OCI-LY7 (cell line): ENCODE measurements around the gene TPCN1. TPM values are rescaled to one million over a fixed set of nuclear protein-coding genes. Genes with fewer than 3 reads are reported as not detected.
A peak's percentile ranks its signal among the peaks of the same experiment; 100 is the strongest.

Experiments used
- BruUV-seq: library from RNA; stranded (reverse); fragments of 400-500 nt; replicated peaks from 2 replicates; lab custom pipeline; 2021; lab: Mats Ljungman, UMichigan
- CTCF ChIA-PET: fragments of 300-600 bp; sonication (Branson Sonifier 250); formaldehyde crosslinking; loops from one replicate; lab custom pipeline; 2022; ENCODE audit warnings: antibody characterized with exemption; ENCODE audit not compliant: unreplicated experiment; lab: Charles Lee
- POLR2A ChIA-PET: fragments of 300-600 bp; sonication (Branson Sonifier 250); formaldehyde crosslinking; loops from one replicate; lab custom pipeline; 2022; ENCODE audit warnings: antibody characterized with exemption; lab: Charles Lee
- DNase-seq: peaks from one replicate; pipeline ENCODE4 v3.0.0-alpha.2; 2015; ENCODE audit warnings: low spot score
- H2AFZ ChIP-seq: fragments of 200-600 bp; sonication (generic), shearing (Covaris generic); 2 replicates; pipeline ENCODE4 v1.6.1; 2014; ENCODE audit warnings: mild to moderate bottlenecking, antibody characterized with exemption, low read length, moderate library complexity
- H3K27ac ChIP-seq: fragments of 200-600 bp; sonication (generic); 2 replicates; pipeline ENCODE4 v1.5.1; 2014; ENCODE audit warnings: mixed run types, low read depth, mild to moderate bottlenecking, moderate library complexity, low read length, inconsistent platforms; ENCODE audit not compliant: poor library complexity, severe bottlenecking
- H3K36me3 ChIP-seq: fragments of 200-600 bp; sonication (generic); 2 replicates; pipeline ENCODE4 v1.6.1; 2014; ENCODE audit warnings: mild to moderate bottlenecking, antibody characterized with exemption, low read length, moderate library complexity, mixed read lengths; ENCODE audit not compliant: insufficient read depth
- H3K4me1 ChIP-seq: fragments of 200-600 bp; sonication (generic); 2 replicates; pipeline ENCODE4 v1.5.1; 2014; ENCODE audit warnings: mild to moderate bottlenecking, low read length; ENCODE audit not compliant: insufficient read depth, poor library complexity, severe bottlenecking
- H3K4me2 ChIP-seq: fragments of 200-600 bp; sonication (generic); 2 replicates; pipeline ENCODE4 v1.6.1; 2014; ENCODE audit warnings: mild to moderate bottlenecking, low read length
- H3K4me3 ChIP-seq: fragments of 200-600 bp; sonication (generic); 2 replicates; pipeline ENCODE4 v1.5.1; 2014; ENCODE audit warnings: mild to moderate bottlenecking, low read depth, low read length; ENCODE audit not compliant: poor library complexity, severe bottlenecking
- H3K79me2 ChIP-seq: fragments of 200-600 bp; sonication (generic); 2 replicates; pipeline ENCODE4 v1.6.1; 2016; ENCODE audit warnings: low read depth, mild to moderate bottlenecking, low read length, moderate library complexity, mixed read lengths; ENCODE audit not compliant: insufficient read depth
- H3K9me2 ChIP-seq: fragments of 200-600 bp; sonication (generic); 2 replicates; pipeline ENCODE4 v1.6.1; 2016; ENCODE audit warnings: mild to moderate bottlenecking, low read length, mixed read lengths; ENCODE audit not compliant: insufficient read depth
- H3K9me3 ChIP-seq: fragments of 200-600 bp; sonication (generic); 2 replicates; pipeline ENCODE4 v1.6.1; 2014; ENCODE audit warnings: mild to moderate bottlenecking, mixed run types, low read length, mixed read lengths
- H4K20me1 ChIP-seq: fragments of 200-600 bp; sonication (generic); 2 replicates; pipeline ENCODE4 v1.6.1; 2014; ENCODE audit warnings: mild to moderate bottlenecking, antibody characterized with exemption, low read length, moderate library complexity, mixed read lengths; ENCODE audit not compliant: insufficient read depth
- EZH2phosphoT487 ChIP-seq: fragments of 200-600 bp; sonication (generic); IDR thresholded peaks from 2 replicates; pipeline ENCODE4 v1.6.1; 2018; ENCODE audit warnings: low read depth, borderline replicate concordance, mild to moderate bottlenecking, mixed run types, antibody characterized with exemption, low read length, moderate library complexity, mixed read lengths
- intact Hi-C: fragments of 100-400 bp; cut with micrococcal nuclease; formaldehyde crosslinking; loops from one replicate; pipeline ENCODE4 v1.10.0; 2022; ENCODE audit not compliant: unreplicated experiment
- total RNA-seq, 2 experiments: library from RNA; depleted of rRNA in 1 of 2; stranded (reverse); fragments of >200 nt in 1 of 2; shearing (Covaris generic) in 1 of 2; gene quantifications; 2 replicates each; pipeline ENCODE4 v1.2.3, GENCODE V29; 2014 to 2022
- TF ChIP-seq, protein P1 (sequence below): fragments of 200-600 bp; sonication (generic); conservative IDR thresholded peaks from 2 replicates; pipeline ENCODE4 v1.5.1; 2014; ENCODE audit warnings: mild to moderate bottlenecking, antibody characterized with exemption, low read length, moderate library complexity, mixed read lengths

TPCN1 gene
- total RNA-seq, 2 experiments from 2014 or later: 96.0 to 160 TPM

DNA sequence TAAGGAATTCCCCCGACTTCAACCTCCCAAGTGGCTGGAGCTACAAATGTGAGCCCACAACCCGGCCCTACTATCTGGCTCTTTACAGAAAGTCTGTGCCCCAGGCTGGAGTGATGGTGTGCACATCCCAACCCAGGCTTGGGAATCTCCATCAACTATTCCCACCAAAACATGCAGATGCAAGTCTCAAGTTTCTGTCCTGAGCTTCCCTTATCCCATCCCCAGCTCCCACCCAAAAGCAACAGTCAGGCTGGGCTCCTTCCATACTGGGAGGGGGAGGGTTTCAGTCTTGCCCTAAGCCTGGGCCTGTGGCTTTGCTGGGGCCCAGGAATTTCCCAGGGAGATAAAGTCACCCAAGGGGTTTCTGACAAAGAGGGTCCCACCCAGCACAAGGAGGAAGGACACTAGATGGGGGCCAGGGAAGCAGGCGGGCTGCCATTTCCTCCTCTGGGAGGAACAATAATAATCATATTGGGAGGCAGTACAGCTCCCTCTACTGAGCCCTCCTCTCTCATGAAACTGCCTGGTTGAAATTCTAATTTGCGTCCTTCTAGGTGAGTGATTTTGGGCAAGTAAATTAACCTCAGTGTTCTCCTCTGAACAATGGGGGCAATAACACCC, 105.6 kb downstream of the TPCN1 start:
- no peak for DNase-seq
- H3K36me3 ChIP-seq: peaks cover 89% of the 10 kb centered on the region

DNA sequence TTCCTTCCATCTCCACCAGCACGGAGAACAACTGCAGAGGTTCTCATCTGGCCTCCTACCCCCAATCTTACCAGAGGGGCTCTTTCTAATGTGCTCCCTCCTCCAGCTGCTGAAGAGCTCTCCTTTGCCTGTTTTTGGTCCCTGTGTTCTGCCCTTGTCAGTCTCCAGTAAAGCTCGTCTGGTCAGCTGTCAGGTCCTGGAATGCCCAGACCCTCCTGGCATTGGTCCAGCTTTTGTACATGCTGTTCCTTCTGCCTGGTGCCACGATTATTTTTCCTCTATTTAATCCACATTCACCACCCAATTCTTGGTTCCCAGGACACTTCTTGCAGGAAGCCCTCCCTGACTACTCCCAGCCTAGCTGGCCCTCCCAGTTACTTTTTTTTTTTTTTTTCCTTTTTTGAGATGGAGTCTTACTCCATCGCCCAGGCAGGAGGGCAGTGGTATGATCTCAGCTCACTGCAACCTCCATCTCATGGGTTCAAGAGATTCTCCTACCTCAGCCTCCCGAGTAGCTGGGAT, 107.2 kb downstream of the TPCN1 start:
- CTCF ChIA-PET: no interaction called here
- no peak for DNase-seq
- TF ChIP-seq, protein P1, sequence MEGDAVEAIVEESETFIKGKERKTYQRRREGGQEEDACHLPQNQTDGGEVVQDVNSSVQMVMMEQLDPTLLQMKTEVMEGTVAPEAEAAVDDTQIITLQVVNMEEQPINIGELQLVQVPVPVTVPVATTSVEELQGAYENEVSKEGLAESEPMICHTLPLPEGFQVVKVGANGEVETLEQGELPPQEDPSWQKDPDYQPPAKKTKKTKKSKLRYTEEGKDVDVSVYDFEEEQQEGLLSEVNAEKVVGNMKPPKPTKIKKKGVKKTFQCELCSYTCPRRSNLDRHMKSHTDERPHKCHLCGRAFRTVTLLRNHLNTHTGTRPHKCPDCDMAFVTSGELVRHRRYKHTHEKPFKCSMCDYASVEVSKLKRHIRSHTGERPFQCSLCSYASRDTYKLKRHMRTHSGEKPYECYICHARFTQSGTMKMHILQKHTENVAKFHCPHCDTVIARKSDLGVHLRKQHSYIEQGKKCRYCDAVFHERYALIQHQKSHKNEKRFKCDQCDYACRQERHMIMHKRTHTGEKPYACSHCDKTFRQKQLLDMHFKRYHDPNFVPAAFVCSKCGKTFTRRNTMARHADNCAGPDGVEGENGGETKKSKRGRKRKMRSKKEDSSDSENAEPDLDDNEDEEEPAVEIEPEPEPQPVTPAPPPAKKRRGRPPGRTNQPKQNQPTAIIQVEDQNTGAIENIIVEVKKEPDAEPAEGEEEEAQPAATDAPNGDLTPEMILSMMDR: no peak
- no peak for TF ChIP-seq EZH2phosphoT487
- intact Hi-C loops: no loop called here
- H4K20me1 ChIP-seq: 0 out of 2 replicates have a peak, but pooled peaks cover 4% of the 10 kb centered on the region
- POLR2A ChIA-PET: no interaction called here
- peaks cover 6% of the 10 kb centered on the region; the same call in 1 of the 2 replicates for H3K79me2 ChIP-seq
- no peaks in the 10 kb centered on the region for H3K9me3 ChIP-seq
- H3K27ac ChIP-seq: no peak overlapping the region
- H3K4me3 ChIP-seq: no peak overlapping the region
- H3K4me2 ChIP-seq: no peak overlapping the region
- H3K4me1 ChIP-seq: peaks cover 38% of the 10 kb centered on the region
- no TSS peak for BruUV-seq
- no peaks in the 10 kb centered on the region for H3K9me2 ChIP-seq
- H2AFZ ChIP-seq: no peak overlapping the region
- H3K36me3 ChIP-seq: peaks cover 83% of the 10 kb centered on the region

More for the DNA sequence above, 105.6 kb downstream of the TPCN1 start:
- CTCF ChIA-PET: no interaction called here
- peaks cover 6% of the 10 kb centered on the region; the same call in 1 of the 2 replicates for H3K79me2 ChIP-seq
- no peak overlapping the region for H2AFZ ChIP-seq
- no peak overlapping the region for H3K4me3 ChIP-seq
- TF ChIP-seq, protein P1: peak; percentile 58; the same call in 1 of the 2 replicates
- no peak for TF ChIP-seq EZH2phosphoT487
- no peak overlapping the region for H3K27ac ChIP-seq
- intact Hi-C loops: no loop called here
- no peaks in the 10 kb centered on the region for H4K20me1 ChIP-seq
- H3K4me2 ChIP-seq: no peak overlapping the region
- no peaks in the 10 kb centered on the region for H3K9me3 ChIP-seq
- no peaks in the 10 kb centered on the region for H3K9me2 ChIP-seq
- H3K4me1 ChIP-seq: peaks cover 22% of the 10 kb centered on the region
- no TSS peak for BruUV-seq
- POLR2A ChIA-PET: interaction anchor here (0.5 to 1.2 kb wide), 4 partner anchors 8 to 107 kb away, joined by 3 to 4 read pairs (median 3); partner anchors contain the start of gene SLC8B1
